Measurements from ENCODE around the gene RNF212. TPM values are rescaled to one million over a fixed set of nuclear protein-coding genes. Genes with fewer than 3 reads are reported as not detected.

RNF212 gene
- total and polyA plus RNA-seq, 9 of the 15 experiments (the other 6 are each of a cell fraction or from before 2014, with no cell fraction given) = 0.04 TPM; not detected in 8

Small RNAs within 50 kb of the gene (small RNA-seq; reads per million reads assigned to genes)
- not detected for gene RF00554

Other genes starting within 250 kb of the RNF212 start
Only the 7 nearest of the 10 such genes appear.
- gene DGKQ, start 140.0 kb downstream of the RNF212 start, total RNA-seq (2014; rRNA removed) = 17.0 and 19.1 TPM in 2 replicates
- gene DGKQ, start 140.0 kb downstream of the RNF212 start, total RNA-seq (2014; rRNA removed; fragmentation: Illumina TruSeq; extraction: Trizol) = 1.2 and 1.7 TPM in 2 replicates
- 6.1 and 6.3 TPM in 2 replicates for gene DGKQ, start 140.0 kb downstream of the RNF212 start, total RNA-seq (2015; rRNA removed; fragmentation: Illumina TruSeq; extraction: Trizol)
- 18.4 and 22.0 TPM in 2 replicates for gene DGKQ, start 140.0 kb downstream of the RNF212 start, total RNA-seq (2021)
- 5.6 and 6.8 TPM in 2 replicates for gene DGKQ, start 140.0 kb downstream of the RNF212 start, polyA plus RNA-seq (2011; rRNA removed)
- gene DGKQ, start 140.0 kb downstream of the RNF212 start, polyA plus RNA-seq (2014; fragmentation: Illumina TruSeq; extraction: Trizol) = 2.6 and 7.3 TPM in 2 replicates
- under 1 TPM; 0.17 to 0.27 TPM for gene DGKQ, start 140.0 kb downstream of the RNF212 start, polyA plus RNA-seq (2014; fragmentation: Nextera tagmentation; extraction: Ambion mirVana)
- gene DGKQ, start 140.0 kb downstream of the RNF212 start, polyA plus RNA-seq (2014; rRNA removed) = 15.3 and 15.7 TPM in 2 replicates
- 9.9 and 10.1 TPM in 2 replicates for gene IDUA, start 126.5 kb downstream of the RNF212 start, total RNA-seq (2014; rRNA removed)
- 0.26 and 0.69 TPM in 2 replicates for gene IDUA, start 126.5 kb downstream of the RNF212 start, total RNA-seq (2014; rRNA removed; fragmentation: Illumina TruSeq; extraction: Trizol)
- 3.1 and 4.8 TPM in 2 replicates for gene IDUA, start 126.5 kb downstream of the RNF212 start, total RNA-seq (2015; rRNA removed; fragmentation: Illumina TruSeq; extraction: Trizol)
- 13.6 and 16.1 TPM in 2 replicates for gene IDUA, start 126.5 kb downstream of the RNF212 start, total RNA-seq (2021)
- 1.2 and 2.2 TPM in 2 replicates for gene IDUA, start 126.5 kb downstream of the RNF212 start, polyA plus RNA-seq (2011; rRNA removed)
- gene IDUA, start 126.5 kb downstream of the RNF212 start, polyA plus RNA-seq (2014; fragmentation: Illumina TruSeq; extraction: Trizol) = 0.30 and 1.2 TPM in 2 replicates
- under 1 TPM; 0.04 to 0.13 TPM for gene IDUA, start 126.5 kb downstream of the RNF212 start, polyA plus RNA-seq (2014; fragmentation: Nextera tagmentation; extraction: Ambion mirVana)
- gene IDUA, start 126.5 kb downstream of the RNF212 start, polyA plus RNA-seq (2014; rRNA removed) = 11.2 and 14.1 TPM in 2 replicates
- 1.6 TPM in 2 replicates for gene SLC26A1, start 120.2 kb downstream of the RNF212 start, total RNA-seq (2014; rRNA removed)
- 0.40 and 0.96 TPM in 2 replicates for gene SLC26A1, start 120.2 kb downstream of the RNF212 start, total RNA-seq (2014; rRNA removed; fragmentation: Illumina TruSeq; extraction: Trizol)
- 1.8 and 2.2 TPM in 2 replicates for gene SLC26A1, start 120.2 kb downstream of the RNF212 start, total RNA-seq (2015; rRNA removed; fragmentation: Illumina TruSeq; extraction: Trizol)
- 3.1 and 4.2 TPM in 2 replicates for gene SLC26A1, start 120.2 kb downstream of the RNF212 start, total RNA-seq (2021)
- gene SLC26A1, start 120.2 kb downstream of the RNF212 start, polyA plus RNA-seq (2011; rRNA removed) = 0.95 and 2.0 TPM in 2 replicates
- 0.56 and 0.69 TPM in 2 replicates for gene SLC26A1, start 120.2 kb downstream of the RNF212 start, polyA plus RNA-seq (2014; fragmentation: Illumina TruSeq; extraction: Trizol)
- gene SLC26A1, start 120.2 kb downstream of the RNF212 start, polyA plus RNA-seq (2014; fragmentation: Nextera tagmentation; extraction: Ambion mirVana) = under 1 TPM; 0.11 to 0.24 TPM
- 1.4 and 2.1 TPM in 2 replicates for gene SLC26A1, start 120.2 kb downstream of the RNF212 start, polyA plus RNA-seq (2014; rRNA removed)
- 21.6 and 30.7 TPM in 2 replicates for gene FGFRL1, start 101.9 kb downstream of the RNF212 start, total RNA-seq (2014; rRNA removed)
- gene FGFRL1, start 101.9 kb downstream of the RNF212 start, total RNA-seq (2014; rRNA removed; fragmentation: Illumina TruSeq; extraction: Trizol) = 5.3 and 7.1 TPM in 2 replicates
- 10.4 and 11.4 TPM in 2 replicates for gene FGFRL1, start 101.9 kb downstream of the RNF212 start, total RNA-seq (2015; rRNA removed; fragmentation: Illumina TruSeq; extraction: Trizol)
- gene FGFRL1, start 101.9 kb downstream of the RNF212 start, total RNA-seq (2021) = 45.6 and 49.9 TPM in 2 replicates
- 14.6 and 18.3 TPM in 2 replicates for gene FGFRL1, start 101.9 kb downstream of the RNF212 start, polyA plus RNA-seq (2011; rRNA removed)
- 17.1 and 25.2 TPM in 2 replicates for gene FGFRL1, start 101.9 kb downstream of the RNF212 start, polyA plus RNA-seq (2014; fragmentation: Illumina TruSeq; extraction: Trizol)
- under 1 TPM; 0.34 to 0.53 TPM for gene FGFRL1, start 101.9 kb downstream of the RNF212 start, polyA plus RNA-seq (2014; fragmentation: Nextera tagmentation; extraction: Ambion mirVana)
- gene FGFRL1, start 101.9 kb downstream of the RNF212 start, polyA plus RNA-seq (2014; rRNA removed) = 15.1 and 15.6 TPM in 2 replicates
- 0.65 and 1.1 TPM in 2 replicates for gene SPON2, start 59.0 kb upstream of the RNF212 start, total RNA-seq (2014; rRNA removed)
- gene SPON2, start 59.0 kb upstream of the RNF212 start, total RNA-seq (2014; rRNA removed; fragmentation: Illumina TruSeq; extraction: Trizol) = 0.54 and 0.69 TPM in 2 replicates
- 0.57 and 0.83 TPM in 2 replicates for gene SPON2, start 59.0 kb upstream of the RNF212 start, total RNA-seq (2015; rRNA removed; fragmentation: Illumina TruSeq; extraction: Trizol)
- 1.4 and 1.8 TPM in 2 replicates for gene SPON2, start 59.0 kb upstream of the RNF212 start, total RNA-seq (2021)
- gene SPON2, start 59.0 kb upstream of the RNF212 start, polyA plus RNA-seq (2011; rRNA removed) = 2.2 and 4.8 TPM in 2 replicates
- 0.74 and 1.1 TPM in 2 replicates for gene SPON2, start 59.0 kb upstream of the RNF212 start, polyA plus RNA-seq (2014; fragmentation: Illumina TruSeq; extraction: Trizol)
- under 1 TPM; 0.21 to 0.27 TPM for gene SPON2, start 59.0 kb upstream of the RNF212 start, polyA plus RNA-seq (2014; fragmentation: Nextera tagmentation; extraction: Ambion mirVana)
- 0.77 and 0.84 TPM in 2 replicates for gene SPON2, start 59.0 kb upstream of the RNF212 start, polyA plus RNA-seq (2014; rRNA removed)
- 162 and 230 TPM in 2 replicates for gene CTBP1, start 135.6 kb upstream of the RNF212 start, total RNA-seq (2014; rRNA removed)
- 27.2 and 30.4 TPM in 2 replicates for gene CTBP1, start 135.6 kb upstream of the RNF212 start, total RNA-seq (2014; rRNA removed; fragmentation: Illumina TruSeq; extraction: Trizol)
- 67.9 and 70.4 TPM in 2 replicates for gene CTBP1, start 135.6 kb upstream of the RNF212 start, total RNA-seq (2015; rRNA removed; fragmentation: Illumina TruSeq; extraction: Trizol)
- gene CTBP1, start 135.6 kb upstream of the RNF212 start, total RNA-seq (2021) = 134 and 148 TPM in 2 replicates
- 68.2 and 72.3 TPM in 2 replicates for gene CTBP1, start 135.6 kb upstream of the RNF212 start, polyA plus RNA-seq (2011; rRNA removed)
- gene CTBP1, start 135.6 kb upstream of the RNF212 start, polyA plus RNA-seq (2014; fragmentation: Illumina TruSeq; extraction: Trizol) = 64.0 and 116 TPM in 2 replicates
- gene CTBP1, start 135.6 kb upstream of the RNF212 start, polyA plus RNA-seq (2014; fragmentation: Nextera tagmentation; extraction: Ambion mirVana) = 10 to 100 TPM; 14.5 to 20.0 TPM
- 111 and 118 TPM in 2 replicates for gene CTBP1, start 135.6 kb upstream of the RNF212 start, polyA plus RNA-seq (2014; rRNA removed)
- gene MAEA, start 176.3 kb upstream of the RNF212 start, total RNA-seq (2014; rRNA removed) = 63.2 and 104 TPM in 2 replicates
- 18.7 and 20.5 TPM in 2 replicates for gene MAEA, start 176.3 kb upstream of the RNF212 start, total RNA-seq (2014; rRNA removed; fragmentation: Illumina TruSeq; extraction: Trizol)
- 45.0 and 48.7 TPM in 2 replicates for gene MAEA, start 176.3 kb upstream of the RNF212 start, total RNA-seq (2015; rRNA removed; fragmentation: Illumina TruSeq; extraction: Trizol)
- gene MAEA, start 176.3 kb upstream of the RNF212 start, total RNA-seq (2021) = 84.4 and 86.5 TPM in 2 replicates
- 59.3 and 60.8 TPM in 2 replicates for gene MAEA, start 176.3 kb upstream of the RNF212 start, polyA plus RNA-seq (2011; rRNA removed)
- gene MAEA, start 176.3 kb upstream of the RNF212 start, polyA plus RNA-seq (2014; fragmentation: Illumina TruSeq; extraction: Trizol) = 34.3 and 57.0 TPM in 2 replicates
- gene MAEA, start 176.3 kb upstream of the RNF212 start, polyA plus RNA-seq (2014; fragmentation: Nextera tagmentation; extraction: Ambion mirVana) = 1 to 10 TPM; 2.1 to 4.7 TPM
- gene MAEA, start 176.3 kb upstream of the RNF212 start, polyA plus RNA-seq (2014; rRNA removed) = 72.5 and 74.7 TPM in 2 replicates

Measured in K562 (cell line).